Left lobe of liver (tissue), 2 donors: ENCODE data around the gene RNU1-2. TPM values are rescaled to one million over a fixed set of nuclear protein-coding genes. Genes with fewer than 3 reads are reported as not detected.
"Not testable (repeated sequence)": the region's sequence is repeated elsewhere in the genome, so short reads cannot be mapped to it uniquely, and the experiment has no call there.

Experiments used
- ATAC-seq: fragments of 200-7000 bp; cut with Tn5 transposase; one replicate; pipeline ENCODE4 v1.9.1; 2020; ENCODE audit warnings: mild to moderate bottlenecking, moderate library complexity
- DNase-seq: peaks from one replicate; pipeline ENCODE4 v3.0.0-alpha.2; 2020; ENCODE audit warnings: low spot score
- total RNA-seq: library from RNA; stranded (reverse); gene quantifications from one replicate; pipeline ENCODE4 v1.2.1, GENCODE V29; 2021
- donor health status: DM: no; HTN: no; CAD: no; lungs with moderate emphysema.
- donor health status: DM: no; HTN: yes; CAD: no.

Gene RNU1-2
- total RNA-seq: 1,159 TPM

DNA sequence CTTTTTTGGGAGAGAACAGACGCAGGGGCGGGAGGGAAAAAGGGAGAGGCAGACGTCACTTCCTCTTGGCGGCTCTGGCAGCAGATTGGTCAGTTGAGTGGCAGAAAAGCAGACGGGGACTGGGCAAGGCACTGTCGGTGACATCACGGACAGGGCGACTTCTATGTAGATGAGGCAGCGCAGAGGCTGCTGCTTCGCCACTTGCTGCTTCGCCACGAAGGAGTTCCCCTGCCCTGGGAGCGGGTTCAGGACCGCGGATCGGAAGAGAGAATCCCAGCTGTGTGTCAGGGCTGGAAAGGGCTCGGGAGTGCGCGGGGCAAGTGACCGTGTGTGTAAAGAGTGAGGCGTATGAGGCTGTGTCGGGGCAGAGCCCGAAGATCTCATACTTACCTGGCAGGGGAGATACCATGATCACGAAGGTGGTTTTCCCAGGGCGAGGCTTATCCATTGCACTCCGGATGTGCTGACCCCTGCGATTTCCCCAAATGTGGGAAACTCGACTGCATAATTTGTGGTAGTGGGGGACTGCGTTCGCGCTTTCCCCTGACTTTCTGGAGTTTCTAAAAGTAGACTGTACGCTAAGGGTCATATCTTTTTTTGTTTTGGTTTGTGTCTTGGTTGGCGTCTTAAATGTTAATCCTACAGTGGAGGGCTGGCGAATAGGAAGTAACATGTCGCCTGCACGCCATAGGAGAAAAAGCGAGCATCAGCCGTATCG lies at the start of gene RNU1-2:
Gene RNU1-2 (plus strand): TSS at position 383 of the 718 bp plus-strand sequence.
- ATAC-seq (peak; percentile 99), DNase-seq (peak; percentile 89)

GRCh38 chr1:16856201-16856600 lies 39.6 kb upstream of the RNU1-2 start:
- not testable (repeated sequence) for ATAC-seq, DNase-seq

- not testable (repeated sequence) for ATAC-seq, DNase-seq
Observed at GRCh38 chr1:16859167-16860041, 36.4 kb upstream of the RNU1-2 start.

DNA sequence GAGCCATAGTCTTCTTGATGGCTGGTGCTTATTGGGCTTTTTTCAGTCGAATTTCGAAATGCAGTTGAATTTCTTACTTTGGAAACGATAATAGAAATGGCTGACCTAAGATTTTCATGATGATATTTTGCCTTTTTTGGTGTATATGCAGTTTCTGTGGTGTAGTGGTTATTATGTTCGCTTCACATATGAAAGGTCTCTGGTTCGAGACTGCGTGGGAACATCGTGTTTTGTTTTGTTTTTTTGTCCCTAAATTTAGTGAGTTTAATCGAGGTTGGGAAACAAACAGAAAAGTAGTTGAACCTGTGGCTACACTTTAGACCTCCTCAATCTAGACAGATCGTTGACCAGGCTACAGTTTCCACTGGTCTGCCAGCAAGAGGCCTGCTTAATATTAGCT lies 35.7 kb upstream of the RNU1-2 start:
- not testable (repeated sequence) for DNase-seq, ATAC-seq

GRCh38 chr1:16861832-16862245 lies 33.9 kb upstream of the RNU1-2 start:
- DNase-seq, ATAC-seq: not testable (repeated sequence)

DNA sequence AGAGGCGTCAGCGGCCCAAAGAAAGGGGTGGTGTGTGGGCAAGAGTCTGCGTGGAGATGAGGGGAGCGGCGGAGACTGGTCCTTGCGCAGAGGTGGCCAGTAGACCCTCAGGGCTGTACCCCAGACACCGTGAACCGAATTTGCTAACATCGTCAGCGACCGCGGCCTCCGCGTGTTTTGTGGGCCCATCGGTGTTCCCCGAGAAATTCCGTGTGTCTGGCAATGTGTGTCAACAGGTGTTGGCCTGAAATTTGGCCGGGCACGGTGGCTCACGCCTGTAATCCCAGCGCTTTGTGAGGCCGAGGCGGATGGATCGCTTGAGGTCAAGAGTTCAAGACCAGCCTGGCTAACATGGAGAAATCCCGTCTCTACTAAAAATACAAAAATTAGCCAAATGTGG lies 33.4 kb upstream of the RNU1-2 start:
- ATAC-seq, DNase-seq: not testable (repeated sequence)

DNA sequence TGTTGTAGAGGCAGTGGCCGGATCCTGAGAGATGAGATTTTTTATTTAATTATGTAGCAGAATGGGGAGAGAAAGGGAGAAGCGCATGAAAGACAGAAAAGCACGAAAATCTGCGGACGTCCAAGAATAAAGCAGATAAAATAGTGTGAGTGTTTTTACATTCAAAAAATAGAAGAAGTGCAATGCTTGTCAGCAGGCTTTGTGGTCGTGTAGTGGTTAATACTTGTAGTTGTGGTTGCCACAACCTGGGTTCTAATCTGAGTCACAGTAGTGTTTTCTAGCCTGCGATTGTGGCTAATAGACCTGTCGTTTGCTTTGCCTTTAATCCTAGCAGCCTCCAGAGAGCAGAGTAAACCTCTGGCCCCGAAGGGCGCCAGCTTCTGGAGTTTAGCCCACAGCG lies 32.8 kb upstream of the RNU1-2 start:
- not testable (repeated sequence) for ATAC-seq

DNA sequence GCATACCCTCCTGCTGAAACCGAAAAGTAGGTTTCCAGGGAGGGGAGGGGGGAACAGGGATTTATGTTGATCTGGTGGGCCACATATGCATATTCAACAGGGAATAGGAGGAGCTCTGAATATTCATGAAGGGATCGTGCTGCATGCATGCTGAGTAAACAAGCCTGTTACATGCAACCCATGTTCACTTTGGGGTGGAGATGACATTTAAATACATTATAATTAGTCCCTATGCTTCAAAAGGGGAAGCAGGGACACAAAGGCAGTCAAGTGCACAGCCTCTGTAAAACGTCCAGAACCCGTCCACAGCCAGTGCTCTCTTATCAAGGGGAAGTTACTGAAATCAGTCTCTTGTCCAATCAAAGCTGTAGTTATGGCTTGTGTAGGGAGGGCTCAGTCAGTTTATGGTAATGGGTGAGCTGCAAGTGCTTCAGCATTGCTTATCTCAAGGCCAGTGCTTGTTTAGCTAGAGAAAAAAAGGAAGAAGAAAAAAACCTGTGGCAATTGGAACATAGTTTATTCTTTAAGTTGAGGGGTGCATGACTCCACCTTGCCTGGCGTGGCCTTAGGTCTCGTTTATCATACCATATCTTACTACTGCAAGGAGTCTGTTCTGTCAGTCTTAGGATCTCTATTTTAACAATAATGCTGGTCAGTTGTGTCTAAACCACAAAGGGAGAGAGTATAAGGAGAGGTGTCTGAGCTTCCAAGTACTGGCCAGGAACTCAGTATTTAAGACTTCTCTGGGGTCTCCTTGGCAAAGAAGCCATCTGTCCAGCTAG lies 28.7 kb upstream of the RNU1-2 start:
- not testable (repeated sequence) for ATAC-seq

More for the DNA sequence above, 32.8 kb upstream of the RNU1-2 start:
- not testable (repeated sequence) for DNase-seq

GRCh38 chr1:16868787-16869186 lies 27.0 kb upstream of the RNU1-2 start:
- DNase-seq: not testable (repeated sequence)

More for the DNA sequence above, 28.7 kb upstream of the RNU1-2 start:
- DNase-seq: not testable (repeated sequence)

GRCh38 chr1:16869996-16870395 lies 25.8 kb upstream of the RNU1-2 start:
- DNase-seq, ATAC-seq: not testable (repeated sequence)

More at GRCh38 chr1:16868787-16869186, 27.0 kb upstream of the RNU1-2 start:
- not testable (repeated sequence) for ATAC-seq

- not testable (repeated sequence) for DNase-seq, ATAC-seq
Observed at GRCh38 chr1:16871171-16871570, 24.6 kb upstream of the RNU1-2 start.

GRCh38 chr1:16872152-16873075 lies 23.4 kb upstream of the RNU1-2 start:
- peak; percentile 66 for ATAC-seq
- peak; percentile 62 for DNase-seq

GRCh38 chr1:16873076-16873879 lies 22.5 kb upstream of the RNU1-2 start:
- peak; percentile 80 for ATAC-seq
- DNase-seq: peak; percentile 78

DNA sequence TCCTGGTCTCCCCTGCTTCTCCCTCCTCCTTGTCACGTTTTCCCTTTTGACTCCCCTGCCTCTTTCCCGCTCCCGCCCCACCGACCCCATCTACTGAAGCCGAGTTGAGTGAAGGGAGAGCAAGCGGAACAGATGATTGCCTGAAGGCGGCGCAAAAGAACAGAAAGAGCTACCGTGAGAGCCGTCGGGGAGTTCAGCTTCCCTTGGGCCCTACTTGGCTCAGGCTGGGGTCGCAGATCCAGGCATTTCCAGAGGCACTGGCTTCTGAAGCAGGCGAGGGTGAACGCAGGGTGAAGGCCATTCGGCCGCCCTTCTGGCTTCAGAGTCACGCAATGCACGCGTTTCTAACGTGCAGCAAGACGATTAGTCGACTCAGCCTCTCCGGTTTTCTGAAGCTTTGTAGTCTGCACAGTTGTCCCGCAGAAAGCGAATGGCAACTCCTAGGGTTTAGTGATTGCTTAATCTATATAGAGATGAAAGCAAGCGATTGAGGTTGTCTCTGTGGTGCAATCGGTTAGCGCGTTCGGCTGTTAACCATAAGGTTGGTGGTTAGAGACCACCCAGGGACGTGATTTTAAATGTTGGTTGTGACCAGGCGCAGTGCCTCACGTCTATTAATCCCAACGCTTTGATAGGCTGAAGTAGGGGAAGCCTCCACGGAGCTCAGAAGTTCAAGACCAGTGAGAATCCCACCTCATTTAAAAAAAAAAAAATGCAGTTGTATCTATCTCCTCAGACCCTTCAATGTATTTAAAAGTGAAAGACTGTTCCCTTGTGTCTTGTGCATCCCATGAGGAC lies 20.6 kb upstream of the RNU1-2 start:
- peak; percentile 15 for ATAC-seq
- DNase-seq: not testable (repeated sequence)

DNA sequence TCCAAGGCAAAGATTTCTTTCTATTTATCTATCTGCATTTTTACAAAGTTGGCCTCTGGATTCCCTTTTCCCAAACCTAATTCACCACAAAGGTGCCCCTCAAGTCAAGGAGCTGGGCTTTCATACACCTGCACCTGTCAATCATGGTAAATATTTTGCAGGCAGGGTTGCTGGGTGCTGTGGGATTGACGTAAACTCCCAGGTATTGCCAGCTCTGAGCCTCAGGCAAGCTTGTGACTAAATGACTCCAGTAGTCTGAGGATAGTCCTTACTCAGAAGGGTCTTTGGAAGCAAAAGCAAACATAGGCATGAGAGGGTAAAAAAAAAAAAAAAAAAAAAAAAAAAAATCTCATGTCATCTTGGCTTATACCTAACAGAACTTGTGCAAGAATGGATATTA lies 14.0 kb upstream of the RNU1-2 start:
- DNase-seq, ATAC-seq: not testable (repeated sequence)

DNA sequence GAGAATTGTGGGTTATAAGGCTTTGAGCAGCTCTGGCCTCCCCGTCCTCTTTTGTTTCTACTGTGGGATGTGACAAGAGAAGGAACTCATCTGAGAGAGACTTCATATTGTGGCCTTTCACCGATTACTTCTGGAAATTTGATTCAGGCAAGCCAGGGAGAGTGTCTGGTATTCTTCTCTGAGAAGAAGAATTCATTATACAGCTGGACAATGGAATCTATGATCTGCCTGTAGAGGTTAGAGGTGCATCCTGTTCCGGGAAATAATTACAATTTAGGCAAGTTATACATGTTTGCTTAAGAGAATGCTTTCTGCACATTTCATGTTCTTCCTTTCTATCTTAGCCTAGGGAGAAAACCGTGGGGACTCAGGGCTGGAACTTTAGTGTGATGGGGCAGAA lies 12.8 kb upstream of the RNU1-2 start:
- ATAC-seq: peak; percentile 37
- no peak for DNase-seq

- ATAC-seq: peak; percentile 76
Observed at GRCh38 chr1:16884487-16884886, 11.3 kb upstream of the RNU1-2 start.

More at GRCh38 chr1:16884487-16884886, 11.3 kb upstream of the RNU1-2 start:
- DNase-seq: peak; percentile 77
